Measurements from ENCODE around the gene BID. TPM values are rescaled to one million over a fixed set of nuclear protein-coding genes. Genes with fewer than 3 reads are reported as not detected.

BID gene
- total RNA-seq, 4 donors from 2014 or later: 16.5 to 35.1 (median 27.5) TPM

DNA sequence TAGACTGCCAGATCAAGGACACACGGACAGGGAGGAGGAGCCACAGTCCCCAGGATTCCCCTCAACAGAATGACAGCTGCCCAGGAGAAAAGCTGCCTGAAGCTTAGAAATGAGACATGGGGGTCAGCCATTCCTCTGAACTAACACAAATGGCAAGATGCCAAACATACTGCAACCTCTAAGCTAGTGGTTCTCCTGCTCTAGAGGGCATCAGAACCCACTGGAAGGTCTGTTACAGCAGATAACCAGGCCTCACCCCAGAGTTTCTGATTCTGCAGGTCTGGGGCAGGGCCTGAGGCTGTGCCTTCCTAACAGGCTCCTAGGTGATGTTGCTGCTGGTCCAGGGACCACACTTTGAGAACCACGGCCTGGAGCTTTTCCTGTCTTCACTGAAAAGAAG is 28.6 kb upstream of the BID start:
- DNase-seq: no peak
- no peaks in the 10 kb centered on the region for H3K27me3 ChIP-seq
- no peak overlapping the region for H3K27ac ChIP-seq
- H3K4me3 ChIP-seq: no peak overlapping the region
- no peaks in the 10 kb centered on the region for H3K9me3 ChIP-seq
- peaks cover 0 to 7% (median under 1%) of the 10 kb centered on the region in 4 donors for H3K4me1 ChIP-seq
- peaks cover 0 to 35% (median 0%) of the 10 kb centered on the region in 3 donors for H3K36me3 ChIP-seq
- TF ChIP-seq POLR2A (IDR thresholded peaks at IDR 0.05): no peak
- TF ChIP-seq, protein P1, sequence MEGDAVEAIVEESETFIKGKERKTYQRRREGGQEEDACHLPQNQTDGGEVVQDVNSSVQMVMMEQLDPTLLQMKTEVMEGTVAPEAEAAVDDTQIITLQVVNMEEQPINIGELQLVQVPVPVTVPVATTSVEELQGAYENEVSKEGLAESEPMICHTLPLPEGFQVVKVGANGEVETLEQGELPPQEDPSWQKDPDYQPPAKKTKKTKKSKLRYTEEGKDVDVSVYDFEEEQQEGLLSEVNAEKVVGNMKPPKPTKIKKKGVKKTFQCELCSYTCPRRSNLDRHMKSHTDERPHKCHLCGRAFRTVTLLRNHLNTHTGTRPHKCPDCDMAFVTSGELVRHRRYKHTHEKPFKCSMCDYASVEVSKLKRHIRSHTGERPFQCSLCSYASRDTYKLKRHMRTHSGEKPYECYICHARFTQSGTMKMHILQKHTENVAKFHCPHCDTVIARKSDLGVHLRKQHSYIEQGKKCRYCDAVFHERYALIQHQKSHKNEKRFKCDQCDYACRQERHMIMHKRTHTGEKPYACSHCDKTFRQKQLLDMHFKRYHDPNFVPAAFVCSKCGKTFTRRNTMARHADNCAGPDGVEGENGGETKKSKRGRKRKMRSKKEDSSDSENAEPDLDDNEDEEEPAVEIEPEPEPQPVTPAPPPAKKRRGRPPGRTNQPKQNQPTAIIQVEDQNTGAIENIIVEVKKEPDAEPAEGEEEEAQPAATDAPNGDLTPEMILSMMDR (IDR thresholded peaks at IDR 0.05): no peak

DNA sequence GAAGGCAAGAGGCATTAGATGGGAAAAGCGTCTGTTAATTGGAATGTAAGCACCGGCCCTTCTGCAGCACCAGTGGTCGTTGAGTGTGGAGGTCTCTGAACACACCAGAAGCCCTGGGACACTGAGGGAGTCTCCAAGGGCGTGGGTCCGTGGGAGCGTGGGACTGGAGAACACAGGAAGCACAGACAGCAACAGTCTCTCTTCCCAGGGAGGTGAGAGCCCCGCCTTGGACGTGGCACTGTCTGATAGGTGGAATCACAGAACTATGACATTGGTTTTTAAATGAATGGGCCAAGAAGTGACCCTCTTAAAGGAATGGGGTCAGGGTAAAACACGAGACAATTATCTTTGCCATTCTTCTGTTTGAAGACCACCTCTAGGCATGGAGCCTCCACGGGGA is 28.1 kb upstream of the BID start:
- no peak for DNase-seq
- Histone ChIP-seq H3K9me3 (no peaks in the 10 kb centered on the region), H3K36me3 (peaks cover 0 to 31% (median 0%) of the 10 kb centered on the region in 3 donors), H3K27me3 (no peaks in the 10 kb centered on the region), H3K4me1 (peaks cover 0 to 7% (median 2%) of the 10 kb centered on the region in 4 donors), H3K4me3 (no peak overlapping the region), H3K27ac (no peak overlapping the region)
- TF ChIP-seq POLR2A (IDR thresholded peaks at IDR 0.05): no peak
- TF ChIP-seq, protein P1 (IDR thresholded peaks at IDR 0.05): no peak

DNA sequence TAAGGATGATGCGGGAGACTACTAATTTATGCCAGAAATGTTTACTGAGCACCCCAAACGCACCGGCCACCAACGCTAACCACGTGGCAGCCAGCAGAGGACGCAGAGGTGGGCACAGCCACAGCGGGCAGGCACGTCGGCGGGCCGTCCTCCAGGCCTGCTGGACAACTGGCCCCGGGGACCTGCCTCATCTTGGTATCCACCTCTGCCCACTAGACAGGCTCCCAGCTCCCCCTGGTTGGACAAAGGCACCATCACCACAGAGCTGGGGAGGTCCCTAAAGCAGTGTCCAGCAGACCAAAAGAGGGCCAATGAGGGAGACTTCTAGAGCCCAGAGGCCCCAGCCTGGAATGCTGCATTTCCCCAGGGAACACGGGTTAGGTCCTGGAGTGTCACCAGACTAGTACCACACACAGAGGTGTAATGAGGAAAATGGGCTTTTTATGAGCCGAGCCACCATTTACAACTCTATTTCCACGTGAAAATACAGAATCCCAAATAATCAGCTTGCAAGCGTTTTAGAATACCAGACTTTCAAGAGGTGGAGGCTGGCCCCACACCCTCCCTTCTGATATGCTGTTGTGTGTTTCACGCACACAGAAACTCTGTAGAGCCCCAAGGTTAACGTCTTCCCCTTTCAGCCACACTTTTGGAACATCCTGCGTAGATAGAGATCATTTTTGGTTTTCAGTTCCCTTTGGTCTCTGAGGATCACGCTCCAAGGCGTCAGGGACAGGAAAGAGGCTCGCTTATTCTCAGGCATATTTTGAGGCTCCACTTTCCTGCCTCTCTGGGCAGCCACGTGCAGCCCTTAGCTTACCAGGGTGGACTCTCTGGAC is 23.7 kb upstream of the BID start:
- Histone ChIP-seq H3K9me3 (no peaks in the 10 kb centered on the region), H3K27ac (peak overlapping the region in 1 of 4 donors; percentile 48), H3K4me1 (peaks cover 0 to 15% (median 4%) of the 10 kb centered on the region in 4 donors), H3K4me3 (no peak overlapping the region), H3K36me3 (no peaks in the 10 kb centered on the region), H3K27me3 (no peaks in the 10 kb centered on the region)
- DNase-seq: peak in 1 of 3 donors; percentile 51
- no peak for TF ChIP-seq POLR2A (IDR thresholded peaks at IDR 0.05)
- TF ChIP-seq, protein P1 (IDR thresholded peaks at IDR 0.05): no peak

DNA sequence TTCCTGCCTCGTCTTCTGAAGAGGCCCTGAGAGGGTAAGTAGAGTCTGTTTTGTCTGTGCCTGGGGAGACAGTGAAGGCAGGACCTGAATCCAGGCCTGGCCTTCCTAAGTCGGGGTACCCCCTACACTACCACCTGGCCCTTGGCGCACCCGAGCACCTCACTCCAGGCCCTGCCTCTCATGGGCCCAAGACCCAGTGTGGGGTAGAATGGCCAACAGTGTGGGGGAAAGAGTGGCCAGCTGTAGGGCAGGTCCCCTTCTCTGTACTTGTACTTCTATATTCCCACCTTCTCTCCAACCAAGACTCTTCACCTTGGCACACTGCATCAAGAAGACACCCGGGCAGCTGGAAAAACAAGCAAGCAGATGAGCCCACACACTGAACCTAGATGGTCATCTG is 22.4 kb upstream of the BID start:
- Histone ChIP-seq H3K27me3 (no peaks in the 10 kb centered on the region), H3K4me1 (peaks cover 0 to 15% (median 4%) of the 10 kb centered on the region in 4 donors), H3K9me3 (no peaks in the 10 kb centered on the region), H3K36me3 (no peaks in the 10 kb centered on the region), H3K4me3 (no peak overlapping the region), H3K27ac (peak overlapping the region in 1 of 4 donors; percentile 64)
- no peak for TF ChIP-seq POLR2A (IDR thresholded peaks at IDR 0.05)
- TF ChIP-seq, protein P1 (IDR thresholded peaks at IDR 0.05): no peak
- no peak for DNase-seq

DNA sequence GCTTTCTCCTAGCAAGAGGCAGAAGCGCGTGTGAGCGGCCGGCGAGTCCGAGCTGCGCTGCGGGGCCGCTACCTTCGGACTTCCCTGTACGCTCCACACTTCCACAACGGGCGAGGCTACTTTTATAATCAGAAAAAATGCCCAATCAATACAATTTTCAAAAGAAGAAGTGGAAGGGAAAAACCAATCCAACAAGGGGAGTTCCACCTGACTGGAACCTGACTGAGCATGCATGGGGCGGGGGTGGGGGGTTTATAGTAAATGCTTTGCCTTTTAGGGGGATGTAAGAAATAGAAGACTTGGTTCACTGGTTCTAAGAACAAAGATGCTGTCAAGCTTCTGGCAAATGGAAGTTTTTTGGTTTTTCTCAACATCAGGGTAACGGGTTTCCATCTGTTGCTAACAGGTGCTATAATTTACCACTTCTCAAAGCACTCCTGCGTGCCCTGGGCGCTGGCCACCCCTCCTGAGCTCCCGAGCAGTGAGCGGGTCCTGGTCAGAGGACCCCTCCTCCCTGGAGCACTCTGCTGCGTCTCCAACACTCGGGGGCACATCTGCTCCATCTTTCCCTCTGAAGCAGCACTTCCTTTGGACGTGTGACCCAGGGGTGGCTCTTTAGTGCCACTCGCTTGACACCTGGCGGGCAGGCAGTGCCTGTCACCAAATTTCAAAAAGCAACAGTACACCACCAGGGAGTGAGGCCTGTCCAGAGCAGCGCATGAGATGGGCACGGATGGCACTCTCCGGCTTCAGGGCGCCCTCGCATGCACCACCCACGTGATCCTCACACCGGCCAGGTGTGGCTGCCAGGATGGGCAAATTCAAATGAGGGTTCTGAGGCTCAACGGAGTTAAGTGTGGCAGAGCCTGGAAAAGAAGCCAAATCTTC is 21.6 kb upstream of the BID start:
- H3K4me1 ChIP-seq: peaks cover 0 to 15% (median 4%) of the 10 kb centered on the region in 4 donors
- DNase-seq: peak in 1 of 3 donors; percentile 46
- H3K27me3 ChIP-seq: no peaks in the 10 kb centered on the region
- H3K9me3 ChIP-seq: no peaks in the 10 kb centered on the region
- peaks cover 0 to 3% (median 0%) of the 10 kb centered on the region in 3 donors for H3K36me3 ChIP-seq
- H3K4me3 ChIP-seq: no peak overlapping the region
- H3K27ac ChIP-seq: peak overlapping the region in 1 of 4 donors; percentile 64
- no peak for TF ChIP-seq POLR2A (IDR thresholded peaks at IDR 0.05)
- TF ChIP-seq, protein P1 (IDR thresholded peaks at IDR 0.05): no peak

All from Peyer's patch (tissue), 4 donors.